Measurements from ENCODE around the gene CHRNE.

DNA sequence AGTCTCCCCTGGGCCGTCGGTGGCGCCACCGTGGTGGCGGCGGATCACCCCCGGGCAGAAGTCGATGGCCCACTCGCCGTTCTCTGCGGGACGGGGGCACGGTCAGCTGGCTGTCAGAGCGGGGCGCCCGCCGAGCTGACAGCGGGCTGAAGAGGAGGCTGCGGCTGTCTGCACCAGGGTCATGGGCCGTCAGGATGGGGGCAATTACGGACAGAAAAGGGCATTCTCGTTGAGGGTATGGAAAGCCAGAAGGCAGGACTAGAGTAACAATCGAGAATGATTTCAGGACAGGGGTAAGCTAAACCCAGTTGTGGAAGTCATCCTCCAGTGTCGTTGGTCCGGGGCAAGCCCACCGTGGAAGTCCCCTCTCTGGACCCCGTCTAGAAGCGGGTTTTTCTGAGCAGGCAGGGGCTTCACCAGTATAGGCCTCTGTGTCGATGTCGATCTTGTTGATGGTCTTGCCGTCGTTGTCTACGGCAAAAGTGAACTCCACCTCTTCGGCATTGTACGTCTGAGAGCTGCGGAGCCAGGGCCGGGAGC, 1.7 kb downstream of the CHRNE start:
- no peak for TF ChIP-seq EZH2 (IDR thresholded peaks at IDR 0.05)
- no peak for TF ChIP-seq POLR2AphosphoS5 (IDR thresholded peaks at IDR 0.05; ENCODE audit: borderline replicate concordance, low read depth, low read length)
